ENCODE data around the gene UPF1. TPM values are rescaled to one million over a fixed set of nuclear protein-coding genes. Genes with fewer than 3 reads are reported as not detected.
A peak's percentile ranks its signal among the peaks of the same experiment; 100 is the strongest.

The UPF1 gene
- total RNA-seq (31.5 TPM), polyA plus RNA-seq (ENCODE audit: insufficient read depth in 1 of 8, insufficient read length in 8 of 8, low replicate concordance in 1 of 8) (10 to 100 TPM; 29.8 to 44.3 (median 41.6) TPM)
- long read RNA-seq, donor 1, full-length matches to known transcripts: 1 of 1 reads
- long read RNA-seq, donor 1, partial matches to known transcripts: 0 of 1 reads
- long read RNA-seq, donor 1, other reads (novel, unspliced or antisense): 0 of 1 reads
- long read RNA-seq, donor 2: 0 reads
- long read RNA-seq, donor 3, full-length matches to known transcripts: 4 of 4 reads
- long read RNA-seq, donor 3, partial matches to known transcripts: 0 of 4 reads
- long read RNA-seq, donor 3, other reads (novel, unspliced or antisense): 0 of 4 reads
- long read RNA-seq, donor 4, full-length matches to known transcripts: 5 of 14 reads
- long read RNA-seq, donor 4, partial matches to known transcripts: 9 of 14 reads
- long read RNA-seq, donor 4, other reads (novel, unspliced or antisense): 0 of 14 reads
- long read RNA-seq, donor 5, full-length matches to known transcripts: 5 of 5 reads
- long read RNA-seq, donor 5, partial matches to known transcripts: 0 of 5 reads
- long read RNA-seq, donor 5, other reads (novel, unspliced or antisense): 0 of 5 reads
- long read RNA-seq, donor 6, full-length matches to known transcripts: 4 of 4 reads
- long read RNA-seq, donor 6, partial matches to known transcripts: 0 of 4 reads
- long read RNA-seq, donor 6, other reads (novel, unspliced or antisense): 0 of 4 reads
- long read RNA-seq, donor 7, full-length matches to known transcripts: 6 of 6 reads
- long read RNA-seq, donor 7, partial matches to known transcripts: 0 of 6 reads
- long read RNA-seq, donor 7, other reads (novel, unspliced or antisense): 0 of 6 reads
- long read RNA-seq, donor 8: 0 reads
- long read RNA-seq, donor 9, partial matches to known transcripts: 0 of 1 reads
- long read RNA-seq, donor 9, other reads (novel, unspliced or antisense): 0 of 1 reads
- long read RNA-seq, donor 10, full-length matches to known transcripts: 1 of 1 reads
- long read RNA-seq, donor 10, partial matches to known transcripts: 0 of 1 reads
- long read RNA-seq, donor 10, other reads (novel, unspliced or antisense): 0 of 1 reads
- long read RNA-seq, donor 11, partial matches to known transcripts: 16 of 21 reads
- long read RNA-seq, donor 11, other reads (novel, unspliced or antisense): 5 of 21 reads

GRCh38 chr19:18831524-18832305 lies at the start of gene UPF1:
TSS of gene UPF1 (plus strand) at chr19:18831959. CDS start at chr19:18832210, 251 bp downstream.
- Histone ChIP-seq H3K4me1 (ENCODE audit: control insufficient read depth, insufficient read depth, low read length) (peaks cover 24% of the 10 kb centered on the region), H3K4me3 (ENCODE audit: low read length) (peak within 1 kb of the TSS; percentile 84), H3K9me3 (replicated peaks; ENCODE audit: control insufficient read depth, low read depth, low read length) (peaks cover 6% of the 10 kb centered on the region), H3K27ac (ENCODE audit: low read length) (peak within 1 kb of the TSS; percentile 51), H3K36me3 (ENCODE audit: control insufficient read depth, insufficient read depth, low read length) (peaks cover 21% of the 10 kb centered on the region), H3K27me3 (ENCODE audit: control insufficient read depth, insufficient read depth, low read length) (peaks cover 2% of the 10 kb centered on the region)
- peak; percentile 98 for DNase-seq
- WGBS (ENCODE audit: insufficient coverage): under 1% methylated on average over 96 of the region's 96 CpGs

- H3K4me1 ChIP-seq (ENCODE audit: control insufficient read depth, insufficient read depth, low read length): peaks cover 9% of the 10 kb centered on the region
- 74% methylated on average over 15 of the region's 22 CpGs for WGBS (ENCODE audit: insufficient coverage)
- H3K27ac ChIP-seq (ENCODE audit: low read length): no peak overlapping the region
- H3K9me3 ChIP-seq (replicated peaks; ENCODE audit: control insufficient read depth, low read depth, low read length): no peaks in the 10 kb centered on the region
- DNase-seq: no peak
- no peak overlapping the region for H3K4me3 ChIP-seq (ENCODE audit: low read length)
- peaks cover 65% of the 10 kb centered on the region for H3K27me3 ChIP-seq (ENCODE audit: control insufficient read depth, insufficient read depth, low read length)
- H3K36me3 ChIP-seq (ENCODE audit: control insufficient read depth, insufficient read depth, low read length): no peaks in the 10 kb centered on the region
Observed at GRCh38 chr19:18782559-18783225, 49.1 kb upstream of the UPF1 start.

GRCh38 chr19:18783958-18784785 lies 47.6 kb upstream of the UPF1 start:
- no peaks in the 10 kb centered on the region for H3K36me3 ChIP-seq (ENCODE audit: control insufficient read depth, insufficient read depth, low read length)

GRCh38 chr19:18784786-18785120 lies 47.0 kb upstream of the UPF1 start:
- 68% methylated on average over 16 of the region's 16 CpGs for WGBS (ENCODE audit: insufficient coverage)
- DNase-seq: no peak
- no peaks in the 10 kb centered on the region for H3K36me3 ChIP-seq (ENCODE audit: control insufficient read depth, insufficient read depth, low read length)
- H3K4me3 ChIP-seq (ENCODE audit: low read length): no peak overlapping the region
- peaks cover 16% of the 10 kb centered on the region for H3K4me1 ChIP-seq (ENCODE audit: control insufficient read depth, insufficient read depth, low read length)
- no peaks in the 10 kb centered on the region for H3K9me3 ChIP-seq (replicated peaks; ENCODE audit: control insufficient read depth, low read depth, low read length)
- peaks cover 66% of the 10 kb centered on the region for H3K27me3 ChIP-seq (ENCODE audit: control insufficient read depth, insufficient read depth, low read length)
- H3K27ac ChIP-seq (ENCODE audit: low read length): no peak overlapping the region

More at GRCh38 chr19:18783958-18784785, 47.6 kb upstream of the UPF1 start:
- peaks cover 11% of the 10 kb centered on the region for H3K4me1 ChIP-seq (ENCODE audit: control insufficient read depth, insufficient read depth, low read length)
- DNase-seq: no peak
- 79% methylated on average over 14 of the region's 19 CpGs for WGBS (ENCODE audit: insufficient coverage)
- peaks cover 65% of the 10 kb centered on the region for H3K27me3 ChIP-seq (ENCODE audit: control insufficient read depth, insufficient read depth, low read length)
- H3K27ac ChIP-seq (ENCODE audit: low read length): no peak overlapping the region
- no peak overlapping the region for H3K4me3 ChIP-seq (ENCODE audit: low read length)
- no peaks in the 10 kb centered on the region for H3K9me3 ChIP-seq (replicated peaks; ENCODE audit: control insufficient read depth, low read depth, low read length)

GRCh38 chr19:18785179-18786124 lies 46.3 kb upstream of the UPF1 start:
- Histone ChIP-seq H3K9me3 (replicated peaks; ENCODE audit: control insufficient read depth, low read depth, low read length) (no peaks in the 10 kb centered on the region), H3K27me3 (ENCODE audit: control insufficient read depth, insufficient read depth, low read length) (peaks cover 67% of the 10 kb centered on the region), H3K27ac (ENCODE audit: low read length) (peak overlapping the region; percentile 20), H3K36me3 (ENCODE audit: control insufficient read depth, insufficient read depth, low read length) (no peaks in the 10 kb centered on the region), H3K4me1 (ENCODE audit: control insufficient read depth, insufficient read depth, low read length) (peaks cover 19% of the 10 kb centered on the region), H3K4me3 (ENCODE audit: low read length) (no peak overlapping the region)
- WGBS (ENCODE audit: insufficient coverage): 8% methylated on average over 63 of the region's 65 CpGs
- DNase-seq: peak; percentile 60

GRCh38 chr19:18788529-18789421 lies 43.0 kb upstream of the UPF1 start:
- H3K4me3 ChIP-seq (ENCODE audit: low read length): no peak overlapping the region
- no peaks in the 10 kb centered on the region for H3K36me3 ChIP-seq (ENCODE audit: control insufficient read depth, insufficient read depth, low read length)
- H3K27me3 ChIP-seq (ENCODE audit: control insufficient read depth, insufficient read depth, low read length): peaks cover 100% of the 10 kb centered on the region
- WGBS (ENCODE audit: insufficient coverage): 3% methylated on average over 52 of the region's 68 CpGs
- H3K9me3 ChIP-seq (replicated peaks; ENCODE audit: control insufficient read depth, low read depth, low read length): no peaks in the 10 kb centered on the region
- H3K4me1 ChIP-seq (ENCODE audit: control insufficient read depth, insufficient read depth, low read length): peaks cover 27% of the 10 kb centered on the region
- DNase-seq: no peak
- H3K27ac ChIP-seq (ENCODE audit: low read length): no peak overlapping the region

- peak overlapping the region; percentile 5 for H3K4me3 ChIP-seq (ENCODE audit: low read length)
- H3K4me1 ChIP-seq (ENCODE audit: control insufficient read depth, insufficient read depth, low read length): peaks cover 27% of the 10 kb centered on the region
- peaks cover 97% of the 10 kb centered on the region for H3K27me3 ChIP-seq (ENCODE audit: control insufficient read depth, insufficient read depth, low read length)
- no peak overlapping the region for H3K27ac ChIP-seq (ENCODE audit: low read length)
- DNase-seq: no peak
- H3K36me3 ChIP-seq (ENCODE audit: control insufficient read depth, insufficient read depth, low read length): no peaks in the 10 kb centered on the region
- 5% methylated on average over 33 of the region's 38 CpGs for WGBS (ENCODE audit: insufficient coverage)
- H3K9me3 ChIP-seq (replicated peaks; ENCODE audit: control insufficient read depth, low read depth, low read length): no peaks in the 10 kb centered on the region
Observed at GRCh38 chr19:18789422-18789869, 42.3 kb upstream of the UPF1 start.

All from muscle of leg (tissue), 16 donors.